Posterior vena cava (tissue), 2 donors: ENCODE measurements around the gene EBP. TPM values are rescaled to one million over a fixed set of nuclear protein-coding genes. Genes with fewer than 3 reads are reported as not detected.
A peak's percentile ranks its signal among the peaks of the same experiment; 100 is the strongest.
"Not testable (repeated sequence)": the region's sequence is repeated elsewhere in the genome, so short reads cannot be mapped to it uniquely, and the experiment has no call there.

ENCODE experiments used
- DNase-seq: peaks from one replicate; pipeline ENCODE4 v3.0.0-alpha.2; 2020; ENCODE audit warnings: low spot score
- intact Hi-C, 2 donors: fragments of 100-400 bp; cut with DNase I; formaldehyde crosslinking; loops; one replicate each; pipeline versions ENCODE4 v1.14.1 to v1.14.2; 2022 to 2023
- total RNA-seq, 2 donors: library from RNA; stranded (reverse); fragmentation: NEBNext Ultra II Directional; extraction: Animal tissue kit (Norgen Biotek cat#: 25700); gene quantifications; one replicate each; pipeline ENCODE4 v1.2.1, GENCODE V29; 2021
- donor health status: DM: yes; HTN: yes; CAD: no.
- donor health status: DM: yes; HTN: yes; CAD: no.

The EBP gene
- total RNA-seq, 2 donors from 2014 or later = 15.0 to 22.1 TPM

- intact Hi-C loops = loop anchor here in 1 of 2 donors (5.0 kb wide), 1 partner anchor 560 kb away; no protein-coding TSS in a partner anchor
- peak; percentile 65 for DNase-seq
These were observed 4.6 kb upstream of the EBP start for GRCh38 chrX:48516987-48517386.

- intact Hi-C loops = loop anchor here in 1 of 2 donors (5.0 kb wide), 1 partner anchor 562 kb away; no protein-coding TSS in a partner anchor
- DNase-seq = not testable (repeated sequence)
These were observed 2.1 kb upstream of the EBP start for GRCh38 chrX:48519481-48519880.

GRCh38 chrX:48520455-48520854 lies 1.2 kb upstream of the EBP start:
- DNase-seq = peak; percentile 38
- intact Hi-C loops = no loop called here

- no peak for DNase-seq
- intact Hi-C loops = no loop called here
These were observed 644 bp upstream of the EBP start for GRCh38 chrX:48520976-48521352.

- intact Hi-C loops = no loop called here
- DNase-seq = no peak
These were observed 683 bp downstream of the EBP start for GRCh38 chrX:48522291-48522690.

GRCh38 chrX:48523682-48524081 lies 2.1 kb downstream of the EBP start:
- no peak for DNase-seq
- intact Hi-C loops = no loop called here

GRCh38 chrX:48525853-48526252 lies 4.2 kb downstream of the EBP start:
- DNase-seq, intact Hi-C loops: not testable (repeated sequence)

- intact Hi-C loops = no loop called here
- DNase-seq = no peak
These were observed 9.1 kb downstream of the EBP start for GRCh38 chrX:48530736-48531135.

GRCh38 chrX:48531358-48531959 lies 9.9 kb downstream of the EBP start:
- no peak for DNase-seq
- intact Hi-C loops = no loop called here

GRCh38 chrX:48532161-48532560 lies 10.6 kb downstream of the EBP start:
- intact Hi-C loops = no loop called here

GRCh38 chrX:48533165-48533564 lies 11.6 kb downstream of the EBP start:
- DNase-seq = no peak
- intact Hi-C loops = no loop called here

More at GRCh38 chrX:48532161-48532560, 10.6 kb downstream of the EBP start:
- DNase-seq = no peak

GRCh38 chrX:48538641-48539344 lies 17.2 kb downstream of the EBP start:
- DNase-seq = no peak

GRCh38 chrX:48539345-48540027 lies 17.9 kb downstream of the EBP start, which contains the start of gene TBC1D25:
Gene TBC1D25 (plus strand): TSS chrX:48539714. CDS start chrX:48539798, 84 bp downstream.
- DNase-seq = peak; percentile 99
- intact Hi-C loops = no loop called here

More at GRCh38 chrX:48538641-48539344, 17.2 kb downstream of the EBP start:
- intact Hi-C loops = no loop called here

GRCh38 chrX:48540028-48540375 lies 18.4 kb downstream of the EBP start:
- intact Hi-C loops = no loop called here
- no peak for DNase-seq

GRCh38 chrX:48540480-48540879 lies 18.9 kb downstream of the EBP start:
- intact Hi-C loops = no loop called here
- DNase-seq = no peak

- intact Hi-C loops = no loop called here
- no peak for DNase-seq
These were observed 19.7 kb downstream of the EBP start for GRCh38 chrX:48541140-48541814.

GRCh38 chrX:48548871-48549270 lies 27.3 kb downstream of the EBP start:
- intact Hi-C loops = no loop called here
- DNase-seq = no peak

- intact Hi-C loops = not testable (repeated sequence)
- peak; percentile 5 for DNase-seq
These were observed 34.2 kb downstream of the EBP start for GRCh38 chrX:48555731-48556325.

GRCh38 chrX:48558271-48558670 lies 36.7 kb downstream of the EBP start:
- no peak for DNase-seq
- intact Hi-C loops = no loop called here
